Pulmonary artery endothelial cell (primary cell): Measurements from ENCODE around the gene S100A5. TPM values are rescaled to one million over a fixed set of nuclear protein-coding genes. Genes with fewer than 3 reads are reported as not detected.
"Not testable (repeated sequence)": the region's sequence is repeated elsewhere in the genome, so short reads cannot be mapped to it uniquely, and the experiment has no call there.

Experiments used
- DNase-seq: peaks from one replicate; pipeline ENCODE4 v3.0.0-alpha.2; 2011; ENCODE audit warnings: low read depth, low spot score
- total RNA-seq: library from RNA; depleted of rRNA; stranded (reverse); fragments of >200 nt; gene quantifications from 2 replicates; pipeline ENCODE4 v1.2.3, GENCODE V29; 2014

The S100A5 gene
- total RNA-seq, 1 donor from 2014 or later: not detected

GRCh38 chr1:153535242-153536011, 5.3 kb downstream of the S100A5 start, which contains the start of gene S100A6:
Gene S100A6, minus strand, starts transcription at chr1:153535991. Its CDS starts 652 bp downstream, at chr1:153535339.
- no peak for DNase-seq

GRCh38 chr1:153534925-153535241, 5.9 kb downstream of the S100A5 start:
- DNase-seq: no peak

- no peak for DNase-seq
Measured at GRCh38 chr1:153534226-153534924, 6.4 kb downstream of the S100A5 start.

GRCh38 chr1:153533689-153534201, 7.0 kb downstream of the S100A5 start:
- peak; percentile 71 for DNase-seq

GRCh38 chr1:153532769-153533599, 7.8 kb downstream of the S100A5 start:
- DNase-seq: peak; percentile 56

GRCh38 chr1:153532181-153532580, 8.6 kb downstream of the S100A5 start:
- DNase-seq: no peak

GRCh38 chr1:153531638-153532037, 9.1 kb downstream of the S100A5 start:
- DNase-seq: no peak

GRCh38 chr1:153527683-153528040, 13.1 kb downstream of the S100A5 start:
- DNase-seq: no peak

- DNase-seq: no peak
Measured at GRCh38 chr1:153527023-153527682, 13.6 kb downstream of the S100A5 start.

- no peak for DNase-seq
Measured at GRCh38 chr1:153526132-153526543, 14.6 kb downstream of the S100A5 start.

GRCh38 chr1:153525088-153525728, 15.5 kb downstream of the S100A5 start:
- DNase-seq: no peak

GRCh38 chr1:153522353-153523048, 18.2 kb downstream of the S100A5 start:
- DNase-seq: not testable (repeated sequence)

- DNase-seq: not testable (repeated sequence)
Measured at GRCh38 chr1:153521808-153522207, 18.9 kb downstream of the S100A5 start.

- no peak for DNase-seq
Measured at GRCh38 chr1:153520818-153521476, 19.8 kb downstream of the S100A5 start.

- DNase-seq: not testable (repeated sequence)
Measured at GRCh38 chr1:153520137-153520691, 20.5 kb downstream of the S100A5 start.

GRCh38 chr1:153519242-153519641, 21.5 kb downstream of the S100A5 start:
- no peak for DNase-seq

GRCh38 chr1:153515504-153516394, 25.0 kb downstream of the S100A5 start:
- no peak for DNase-seq

GRCh38 chr1:153513666-153514065, 27.1 kb downstream of the S100A5 start:
- DNase-seq: no peak
